Measurements from ENCODE around the gene TRPM3.

The TRPM3 gene

DNA sequence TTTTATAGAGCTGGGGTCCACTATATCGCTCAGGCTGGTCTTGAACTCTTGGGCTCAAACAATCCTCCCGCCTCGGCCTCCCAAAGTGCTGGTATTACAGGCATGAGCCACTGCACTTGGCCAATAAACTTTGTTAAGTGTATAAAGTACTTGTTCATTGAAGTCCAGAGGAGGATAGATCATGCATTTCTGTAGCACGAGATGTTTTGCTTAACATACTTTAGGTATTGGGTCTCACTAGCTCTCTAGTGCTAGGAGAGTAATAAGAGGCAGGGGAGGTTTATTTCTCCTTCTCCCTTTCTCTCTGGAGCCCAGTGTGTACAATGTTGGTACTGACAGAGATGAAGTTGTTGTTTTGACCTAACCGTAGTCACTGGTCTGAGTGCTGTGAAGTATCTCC is 581.4 kb downstream of the TRPM3 start:
- no peak for DNase-seq

DNA sequence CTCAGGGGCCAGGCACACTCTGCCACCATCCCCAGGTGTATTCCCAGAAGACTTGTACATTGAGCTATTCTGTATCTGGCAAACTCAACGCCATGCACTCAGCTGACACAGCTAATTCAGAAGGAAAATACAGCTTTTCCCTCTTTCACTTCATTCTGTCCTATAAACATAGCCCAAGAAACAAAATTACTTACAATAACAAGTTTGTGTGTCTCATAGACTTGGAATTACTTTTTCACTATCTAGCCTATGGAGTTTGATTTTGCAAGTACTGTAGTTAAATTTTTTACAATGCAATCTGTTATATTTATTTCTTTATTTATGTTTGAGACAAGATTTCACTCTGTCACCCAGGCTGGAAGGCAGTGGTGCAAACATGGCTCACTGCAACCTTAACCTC is 581.9 kb downstream of the TRPM3 start:
- no peak for DNase-seq

DNA sequence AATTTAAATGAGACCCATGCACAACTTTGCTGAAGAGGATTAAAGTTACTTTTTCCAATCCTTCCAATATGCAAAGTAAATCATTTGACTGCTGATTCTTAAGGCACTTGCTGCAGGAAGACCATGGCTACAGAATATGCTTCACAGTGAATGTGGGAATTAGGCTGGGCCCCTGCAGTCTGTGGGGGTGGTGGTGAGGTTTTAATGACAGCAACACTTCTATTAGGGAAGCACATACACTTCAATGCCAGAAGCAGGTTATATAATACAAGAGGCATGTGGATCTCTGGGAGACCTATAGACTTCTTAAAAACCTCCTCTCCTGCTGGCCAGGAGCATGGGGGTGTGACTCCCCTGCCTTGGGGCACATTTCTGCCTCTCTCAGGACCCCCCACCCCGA is 582.4 kb downstream of the TRPM3 start:
- DNase-seq = no peak

DNA sequence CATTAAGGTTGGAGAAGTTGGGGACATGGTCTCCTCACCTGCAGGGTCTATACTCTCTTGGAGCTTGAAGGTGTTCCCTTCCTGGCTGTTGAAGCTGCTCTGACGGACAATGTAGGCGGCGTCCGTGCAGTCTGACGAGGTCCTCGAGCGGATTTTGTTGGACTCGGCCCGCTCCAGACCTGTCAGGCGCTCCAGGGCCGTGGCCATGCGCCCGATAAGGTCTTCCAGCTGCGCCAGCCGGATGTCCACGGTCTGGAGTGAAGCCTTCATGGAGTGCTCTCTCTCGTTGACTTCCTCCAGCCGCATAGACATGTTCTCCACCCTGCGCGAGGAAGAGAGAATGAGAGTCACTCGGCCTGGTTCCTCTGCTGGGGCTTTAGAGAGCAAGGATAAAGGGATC is 584.3 kb downstream of the TRPM3 start:
- no peak for DNase-seq

DNA sequence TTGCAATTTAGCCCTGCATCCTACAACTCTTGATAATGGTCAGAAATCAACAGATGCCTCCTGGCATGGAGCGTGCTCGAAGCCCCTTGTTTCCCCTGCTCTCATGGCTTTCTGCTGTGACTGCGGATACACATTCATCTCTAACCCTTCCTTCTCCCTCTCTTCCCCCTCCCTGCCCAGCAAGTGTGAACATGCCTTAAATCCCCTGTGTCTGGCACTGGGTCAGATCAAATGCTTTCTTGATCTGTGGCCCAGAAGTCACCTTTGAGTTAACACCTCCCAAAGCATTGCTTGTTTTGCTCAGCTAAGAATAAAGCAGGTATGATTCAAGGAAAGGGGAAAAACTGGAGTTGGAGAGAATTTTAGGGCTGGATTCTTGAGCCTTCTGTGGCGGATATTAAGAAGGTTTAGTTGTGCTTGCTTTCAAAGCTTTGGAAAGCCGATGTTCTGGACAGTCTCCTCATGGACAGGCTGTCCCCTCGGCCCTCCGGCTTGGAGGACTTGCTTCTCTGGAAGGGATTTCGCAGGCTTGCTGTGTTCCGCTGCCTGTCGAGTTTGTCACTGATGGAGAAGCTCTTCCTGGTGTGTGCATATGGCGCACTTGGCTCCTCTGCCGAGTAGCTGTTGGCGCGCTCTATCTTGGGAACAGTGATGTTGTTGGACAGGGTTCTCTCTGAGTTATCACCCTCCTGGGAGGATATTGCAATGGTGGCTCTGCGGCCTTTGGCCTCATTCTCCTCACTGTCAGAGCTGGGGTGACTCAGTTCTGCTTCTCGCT is 585.7 kb downstream of the TRPM3 start:
- DNase-seq = no peak

DNA sequence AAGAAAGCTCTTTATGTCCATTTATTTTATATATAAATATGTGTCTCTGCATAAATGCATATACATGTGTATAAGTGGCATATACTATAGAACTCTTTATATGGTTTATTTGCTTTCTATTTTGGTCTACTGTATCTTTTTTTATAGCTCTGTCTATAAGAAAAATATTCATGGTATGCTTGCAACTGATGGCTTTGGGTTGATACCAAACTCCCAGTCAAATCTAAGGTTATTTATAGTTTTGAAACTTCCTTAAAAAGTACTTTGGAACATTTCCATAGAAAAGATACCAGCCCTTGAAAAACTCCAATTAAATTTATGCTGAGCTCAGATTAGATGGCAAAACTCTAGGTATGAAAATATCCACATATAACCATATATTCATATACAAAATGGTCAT is 587.0 kb downstream of the TRPM3 start:
- DNase-seq = no peak

DNA sequence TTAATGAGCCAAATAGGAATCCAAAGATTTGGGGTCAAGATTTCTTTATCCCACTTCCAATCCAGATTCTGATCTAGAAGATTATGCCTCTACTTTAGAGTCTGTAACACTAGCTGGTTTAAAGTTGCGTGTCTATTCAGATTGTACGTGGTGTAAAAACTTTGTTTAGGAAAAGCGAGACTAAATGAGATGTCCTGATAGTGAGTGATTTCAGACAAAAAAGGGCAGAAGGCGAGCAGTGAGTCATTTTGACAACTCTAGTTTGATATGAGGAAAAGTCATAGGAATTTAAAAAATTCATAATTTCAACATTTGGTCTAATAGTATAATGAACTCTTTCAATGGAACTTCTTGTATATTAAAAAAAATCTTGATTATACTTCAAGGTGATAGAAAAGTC is 587.4 kb downstream of the TRPM3 start:
- no peak for DNase-seq

DNA sequence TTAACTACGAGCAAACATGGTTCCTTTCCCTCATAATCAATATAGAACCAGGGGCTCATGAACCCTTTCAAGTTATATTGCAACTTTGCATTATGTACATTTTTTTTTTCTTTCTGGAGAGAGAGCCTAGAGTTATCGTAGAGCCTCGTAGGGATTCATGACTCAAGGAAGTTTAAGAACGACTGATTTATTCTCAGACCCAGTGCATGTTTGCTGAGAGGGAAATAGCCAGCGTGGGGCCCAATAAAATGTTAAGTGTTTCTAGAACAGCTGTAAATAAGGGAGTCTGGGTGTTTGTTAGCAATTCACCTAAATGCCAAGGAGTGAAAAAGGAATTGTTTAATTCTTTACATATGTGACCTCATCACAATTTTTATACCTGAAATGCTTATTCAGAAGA is 587.9 kb downstream of the TRPM3 start:
- DNase-seq = no peak

DNA sequence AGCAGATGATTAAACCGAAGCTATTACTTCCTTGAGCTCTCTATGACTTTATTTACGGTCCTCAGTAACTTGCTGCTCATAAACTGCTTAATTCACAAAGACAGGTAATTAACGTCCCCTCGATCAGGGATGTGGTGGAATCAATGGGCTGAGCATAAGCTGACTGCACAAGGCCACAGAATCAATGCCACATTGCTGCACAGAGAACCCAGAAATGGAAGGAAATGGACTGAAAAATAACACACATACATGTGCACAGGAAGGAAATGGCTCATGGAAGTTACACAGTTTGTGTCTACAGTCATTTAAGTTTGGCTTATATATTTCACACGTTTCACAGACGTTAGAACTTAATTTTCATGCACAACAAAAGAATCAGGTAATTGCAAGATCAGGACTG is 588.7 kb downstream of the TRPM3 start:
- DNase-seq = no peak

DNA sequence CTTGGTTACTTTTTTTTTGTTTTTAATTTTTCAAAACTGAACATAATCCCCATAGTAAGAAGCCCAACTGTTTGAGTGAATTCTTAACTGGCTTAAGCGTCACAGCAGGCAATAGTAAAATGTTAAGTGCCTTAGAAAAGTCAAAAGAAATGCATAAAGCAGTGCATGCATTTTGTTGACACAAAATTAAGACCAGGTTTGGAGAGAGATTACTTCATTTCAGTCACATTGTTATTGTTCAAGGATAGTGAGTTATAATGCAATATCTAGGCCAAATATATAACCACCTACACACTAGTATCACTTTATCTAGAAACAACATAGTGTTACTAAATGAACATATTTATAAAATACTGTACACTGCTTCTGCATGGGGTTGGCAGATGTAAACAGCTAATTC is 590.1 kb downstream of the TRPM3 start:
- no peak for DNase-seq

DNA sequence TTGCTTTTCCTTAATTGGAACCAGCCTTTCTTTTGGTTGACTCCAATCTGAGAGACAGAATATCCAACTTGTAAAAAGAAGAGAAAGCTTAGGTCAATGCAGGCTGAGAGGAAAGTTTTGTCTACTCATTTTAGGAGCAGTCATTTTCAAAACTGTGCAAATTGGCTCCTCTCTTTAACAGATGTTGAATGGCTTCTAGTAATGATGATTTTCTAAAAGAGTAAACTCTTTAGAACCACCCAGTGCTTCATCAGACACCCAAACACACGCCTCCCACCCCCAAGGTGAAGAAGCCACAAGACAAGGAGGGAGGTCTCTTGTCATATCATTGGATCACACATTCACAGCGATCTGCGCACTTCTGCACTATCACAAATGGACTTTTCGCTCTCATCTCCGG is 590.7 kb downstream of the TRPM3 start:
- DNase-seq = no peak

DNA sequence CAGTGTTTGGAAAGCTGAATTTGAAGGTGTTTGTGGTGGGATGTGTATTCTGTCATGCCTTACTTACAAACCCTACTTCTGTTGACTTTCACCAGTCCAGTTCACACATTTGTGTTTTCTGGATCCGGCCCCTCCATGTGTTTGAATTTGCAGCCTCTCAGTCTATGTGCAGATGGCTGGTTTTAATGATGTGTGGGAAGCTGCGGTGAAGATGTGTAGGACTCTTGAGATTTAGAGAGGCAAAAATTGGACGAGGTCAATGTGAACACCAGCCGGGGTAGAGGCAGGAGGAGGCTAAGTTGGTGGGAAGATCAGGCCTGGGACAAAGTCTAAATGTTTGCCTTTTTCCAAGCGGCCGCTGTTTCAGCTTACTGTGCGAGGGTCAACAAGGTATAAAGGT is 591.6 kb downstream of the TRPM3 start:
- DNase-seq = no peak

DNA sequence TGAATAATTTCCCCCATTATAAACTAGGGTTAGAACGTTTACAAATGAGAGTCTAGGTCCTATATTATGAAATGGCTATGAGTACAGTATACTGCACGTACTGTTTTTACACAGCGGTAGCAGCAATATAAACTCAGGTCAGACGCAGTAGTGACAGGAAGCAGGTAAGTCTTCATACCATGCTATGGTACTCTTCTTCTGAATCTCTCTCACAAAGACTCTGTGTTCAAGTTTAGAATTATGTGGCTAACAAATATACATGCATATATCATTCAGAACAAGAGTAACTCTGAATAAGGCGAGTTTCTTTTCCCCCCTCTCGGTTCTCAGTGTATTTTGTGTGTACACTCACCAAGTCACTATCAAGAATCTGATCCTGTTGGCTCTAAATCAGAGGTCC is 592.0 kb downstream of the TRPM3 start:
- DNase-seq = no peak

DNA sequence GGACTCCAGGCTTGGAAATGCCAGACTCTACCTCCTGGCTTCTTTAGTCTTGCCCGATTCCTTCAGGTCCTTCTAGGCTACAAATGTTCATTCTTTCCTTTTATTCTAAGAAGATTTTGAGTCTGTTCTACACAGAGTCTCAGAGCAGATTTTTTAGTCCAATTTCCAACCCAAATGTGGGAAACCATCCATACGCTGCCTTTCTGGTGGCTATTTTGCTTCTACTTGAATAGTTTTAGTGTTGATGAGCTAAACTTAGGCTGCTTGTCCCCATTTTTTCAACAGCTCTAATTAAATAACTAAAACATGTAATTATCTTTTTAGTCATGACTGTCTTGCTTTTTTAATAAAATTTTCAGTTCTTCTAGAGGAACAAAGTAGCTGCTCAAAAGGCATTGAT is 594.5 kb downstream of the TRPM3 start:
- no peak for DNase-seq

DNA sequence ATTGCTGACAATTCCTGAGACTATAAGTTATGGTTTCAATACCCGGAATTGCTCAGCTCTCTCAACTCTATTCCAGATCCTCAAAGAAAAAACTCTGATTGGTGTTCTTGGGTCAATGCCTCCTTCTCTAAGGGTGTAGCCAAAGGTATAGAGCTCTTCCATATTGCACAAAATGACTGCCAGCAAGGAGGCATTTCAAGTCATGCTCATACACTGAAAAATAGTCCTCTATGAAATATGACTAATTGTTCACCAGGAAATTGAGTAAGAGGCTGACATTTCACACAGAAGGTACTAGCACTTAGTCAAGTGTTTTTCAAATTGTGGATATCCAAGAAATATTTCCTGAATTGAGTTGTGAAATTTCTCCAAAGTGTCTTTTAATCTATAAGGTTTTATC is 595.9 kb downstream of the TRPM3 start:
- no peak for DNase-seq

DNA sequence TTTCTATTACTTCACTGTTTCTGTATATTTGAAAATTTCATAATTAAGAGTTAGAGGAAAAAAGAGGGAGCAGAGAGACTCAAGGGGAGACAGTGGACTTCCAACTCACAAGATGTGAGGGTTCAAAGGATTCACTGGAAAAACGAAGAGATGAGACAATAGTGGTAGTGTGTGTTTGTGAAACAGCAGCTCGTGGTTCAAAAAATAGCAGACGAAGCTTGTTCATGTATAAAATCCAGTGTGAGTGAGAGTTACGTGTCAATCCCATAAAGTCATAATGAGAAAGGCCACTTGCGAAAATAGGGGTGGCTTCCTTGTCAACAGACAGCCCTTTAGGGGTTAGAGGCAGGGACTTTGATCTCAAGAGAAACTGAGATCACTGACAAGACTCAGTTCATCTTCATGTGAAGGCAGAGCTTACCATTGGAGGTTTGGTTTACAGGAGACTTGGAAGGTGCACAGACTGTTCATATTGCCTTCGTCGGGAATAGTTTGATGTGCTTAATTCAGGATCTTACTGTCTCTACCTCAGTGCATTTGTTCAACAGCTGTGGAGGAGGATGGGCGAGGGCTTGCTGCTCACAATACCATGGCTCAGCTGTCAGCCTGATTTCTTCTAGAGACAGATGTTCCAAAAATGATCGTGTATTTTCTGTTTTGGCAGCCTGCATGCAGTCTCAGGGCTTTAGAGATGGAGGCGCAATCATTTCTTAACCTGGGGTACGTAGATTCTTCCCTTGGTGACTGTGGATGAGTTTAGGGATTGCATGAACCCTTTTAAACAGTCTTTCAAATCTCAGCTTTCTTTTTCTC is 601.3 kb downstream of the TRPM3 start:
- DNase-seq = no peak

DNA sequence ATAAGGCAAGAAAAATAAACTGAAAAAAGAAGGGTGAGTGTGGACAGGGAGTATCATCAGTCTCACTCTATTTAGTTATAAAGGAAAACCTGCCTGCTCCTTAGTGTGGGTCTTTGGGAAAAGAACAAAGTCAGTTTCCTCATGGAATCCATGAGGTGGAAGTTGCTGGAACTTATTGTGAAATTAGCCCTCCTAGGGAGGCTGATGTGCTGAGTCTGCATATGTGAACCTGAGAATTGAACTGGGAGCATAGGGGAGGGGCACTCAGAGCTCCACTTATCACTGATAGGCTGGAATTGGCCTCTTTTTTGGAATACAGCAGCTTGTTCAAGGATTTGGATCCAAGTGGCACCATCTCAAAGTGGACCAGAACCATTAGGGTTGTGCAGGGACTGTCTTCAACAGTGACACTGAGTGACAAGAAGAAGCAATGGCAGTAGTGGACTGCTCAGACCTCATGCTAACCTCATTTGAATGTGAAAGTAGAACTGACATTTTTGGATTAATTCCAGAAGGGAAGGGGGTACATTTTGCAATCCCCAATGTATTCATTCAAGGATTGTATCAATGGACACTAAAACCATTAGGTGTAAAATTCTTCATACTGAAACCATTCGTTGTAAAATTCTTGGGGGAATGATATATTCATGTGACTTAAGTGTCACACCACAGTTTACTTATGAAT is 603.4 kb downstream of the TRPM3 start:
- DNase-seq = no peak

DNA sequence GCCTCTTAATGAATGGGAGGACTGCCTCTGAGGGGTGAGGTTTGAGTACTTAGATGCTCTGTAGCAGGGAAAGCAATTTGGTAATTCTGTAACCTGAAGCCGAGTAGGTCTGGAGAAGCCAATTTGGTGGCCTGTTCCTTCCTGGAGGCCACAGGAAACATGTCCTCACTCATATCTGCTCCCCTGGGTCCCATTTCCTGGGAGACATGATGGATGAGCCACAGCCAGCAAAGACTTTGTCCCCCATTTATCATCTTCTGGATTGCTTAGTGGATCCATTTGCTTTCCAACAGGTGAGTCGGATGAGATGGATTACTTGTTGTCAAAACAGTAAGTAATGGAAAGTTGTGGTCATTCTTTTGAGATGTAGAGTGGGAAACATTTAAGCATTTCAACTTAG is 607.1 kb downstream of the TRPM3 start:
- no peak for DNase-seq

DNA sequence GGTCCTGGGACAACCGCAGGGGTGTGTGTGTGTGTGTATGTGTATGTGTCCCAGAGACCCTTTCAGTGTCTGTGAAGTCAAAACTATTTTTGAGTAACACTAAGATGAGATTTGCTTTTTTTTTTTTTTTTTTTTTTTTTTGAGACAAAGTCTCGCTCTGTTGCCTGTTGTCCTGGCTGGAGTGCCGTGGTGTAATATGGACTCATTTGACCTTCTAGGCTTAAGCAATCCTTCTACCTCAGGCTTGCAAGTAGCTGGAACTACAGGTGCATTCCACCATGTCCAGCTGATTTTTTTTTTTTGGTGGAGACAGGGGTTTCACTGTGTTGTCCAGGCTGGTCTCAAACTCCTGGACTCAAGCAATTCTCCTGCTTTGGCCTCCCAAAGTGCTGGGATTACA is 609.6 kb downstream of the TRPM3 start:
- no peak for DNase-seq

DNA sequence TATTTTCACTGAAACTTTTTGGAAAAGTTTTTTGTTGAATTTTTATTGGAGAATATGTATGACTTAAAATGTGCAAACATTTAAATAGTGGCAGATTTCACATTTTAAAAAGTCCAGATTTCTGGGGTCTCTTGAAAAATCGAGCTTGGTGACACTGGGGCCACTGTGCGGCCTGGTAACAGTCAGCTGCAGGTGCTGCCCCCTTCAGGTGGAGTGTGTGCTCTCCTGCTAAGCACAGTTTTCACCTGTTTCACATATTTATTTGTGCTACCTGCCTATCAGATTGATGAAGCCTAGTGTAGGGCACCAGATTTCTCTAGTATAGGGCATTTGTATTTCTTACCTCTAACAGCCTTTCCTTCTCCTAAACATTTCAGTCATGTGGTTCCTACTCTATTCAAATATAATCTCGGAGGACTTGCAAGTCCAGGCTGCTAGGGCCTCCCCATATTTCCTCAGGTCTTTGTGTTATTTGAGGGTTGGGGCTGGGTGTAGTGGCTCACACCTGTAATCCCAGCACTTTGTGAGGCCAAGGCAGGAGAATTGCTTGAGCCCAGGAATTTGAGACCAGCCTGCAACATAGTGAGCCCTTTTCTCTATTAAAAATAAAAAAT is 611.2 kb downstream of the TRPM3 start:
- DNase-seq = peak in 1 of 2 donors; percentile 13

DNA sequence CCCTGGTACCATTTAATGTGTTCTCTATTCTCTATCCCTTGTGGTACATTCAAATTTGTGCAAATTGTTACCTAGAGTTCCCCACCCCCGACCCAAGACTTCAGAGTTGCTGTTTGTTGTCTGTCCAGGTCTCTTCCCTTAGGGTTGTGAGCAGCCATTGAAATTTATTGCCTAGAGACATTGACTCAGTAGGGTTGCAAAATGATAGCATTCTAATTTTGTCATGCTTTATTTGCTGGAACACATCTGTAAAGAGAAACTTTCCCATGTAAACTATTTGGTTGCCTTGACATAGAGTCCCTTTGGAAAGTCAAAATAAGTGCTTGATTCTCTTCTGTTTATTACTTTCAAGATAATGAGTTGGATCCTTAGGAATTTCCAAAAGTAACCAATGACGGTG is 615.3 kb downstream of the TRPM3 start:
- DNase-seq = no peak

DNA sequence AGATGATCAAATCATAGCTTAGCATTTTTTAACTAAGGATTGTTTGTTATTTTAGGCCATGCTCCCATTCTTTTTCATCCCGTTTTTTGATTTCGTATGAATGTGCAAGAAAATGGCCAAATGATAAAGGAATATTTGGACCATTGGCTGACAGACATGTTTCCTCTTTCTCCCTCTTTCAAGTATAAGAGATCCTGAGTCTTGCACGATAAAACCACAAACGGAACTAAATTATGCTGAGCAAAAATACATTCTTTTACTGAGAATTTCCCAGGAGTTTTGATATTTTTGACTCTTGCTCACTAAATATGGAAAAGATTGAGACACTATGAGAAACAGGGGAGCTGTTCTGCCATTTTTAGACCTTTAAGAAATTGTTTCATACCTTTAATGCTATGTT is 616.6 kb downstream of the TRPM3 start:
- no peak for DNase-seq

DNA sequence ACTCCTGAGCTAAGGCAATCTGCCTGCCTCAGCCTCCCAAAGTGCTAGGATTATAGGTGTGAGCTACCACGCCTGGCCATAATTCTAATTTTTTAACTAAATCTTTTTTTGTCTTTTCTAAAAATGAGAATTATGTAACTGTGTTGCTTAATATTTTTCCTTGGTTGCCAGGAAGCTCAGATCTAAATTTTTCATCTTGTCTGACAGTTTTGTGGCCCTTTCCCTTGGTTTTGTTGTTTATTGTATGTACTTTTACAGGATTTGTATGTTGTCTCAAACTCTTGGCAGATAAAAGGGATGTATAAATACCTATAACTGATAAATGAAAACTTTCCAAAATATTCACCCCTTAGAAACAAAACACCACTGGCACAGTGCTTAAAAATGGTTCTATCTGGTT is 618.7 kb downstream of the TRPM3 start:
- no peak for DNase-seq

DNA sequence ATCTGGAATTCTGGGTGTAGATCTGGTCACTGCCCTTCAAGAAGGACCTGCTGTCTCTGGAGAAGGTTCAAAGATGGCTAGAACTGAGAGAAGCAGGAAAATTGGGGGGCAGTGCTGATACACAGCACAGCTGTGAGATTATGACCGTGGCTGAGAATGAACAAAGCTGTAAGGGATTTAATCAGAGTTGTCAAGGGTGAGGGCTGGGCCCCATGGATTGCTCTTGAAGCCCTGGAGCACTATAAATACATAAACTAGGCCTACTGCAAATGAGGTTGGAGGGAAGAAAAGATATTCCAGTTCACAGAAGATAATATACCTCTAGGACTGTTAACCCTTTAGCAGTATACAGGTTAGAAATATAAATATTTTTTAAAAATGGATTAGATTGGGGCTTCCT is 620.6 kb downstream of the TRPM3 start:
- DNase-seq = no peak
